DOHH2 (cell line): Measurements from ENCODE around the gene PRIM2.
"Not testable (repeated sequence)": the region's sequence is repeated elsewhere in the genome, so short reads cannot be mapped to it uniquely, and the experiment has no call there.

Source experiments
- CTCF ChIP-seq: fragments of 200-600 bp; sonication (generic); IDR thresholded peaks from one replicate; pipeline ENCODE4 v1.5.1; 2014; ENCODE audit warnings: antibody characterized with exemption, mild to moderate bottlenecking, low read depth, low read length; ENCODE audit not compliant: poor library complexity, severe bottlenecking
- EZH2phosphoT487 ChIP-seq: fragments of 200-600 bp; sonication (generic); IDR thresholded peaks from 2 replicates; pipeline ENCODE4 v1.6.1; 2017; ENCODE audit warnings: borderline replicate concordance, mild to moderate bottlenecking, antibody characterized with exemption, low read length, moderate library complexity, mixed read lengths

DNA sequence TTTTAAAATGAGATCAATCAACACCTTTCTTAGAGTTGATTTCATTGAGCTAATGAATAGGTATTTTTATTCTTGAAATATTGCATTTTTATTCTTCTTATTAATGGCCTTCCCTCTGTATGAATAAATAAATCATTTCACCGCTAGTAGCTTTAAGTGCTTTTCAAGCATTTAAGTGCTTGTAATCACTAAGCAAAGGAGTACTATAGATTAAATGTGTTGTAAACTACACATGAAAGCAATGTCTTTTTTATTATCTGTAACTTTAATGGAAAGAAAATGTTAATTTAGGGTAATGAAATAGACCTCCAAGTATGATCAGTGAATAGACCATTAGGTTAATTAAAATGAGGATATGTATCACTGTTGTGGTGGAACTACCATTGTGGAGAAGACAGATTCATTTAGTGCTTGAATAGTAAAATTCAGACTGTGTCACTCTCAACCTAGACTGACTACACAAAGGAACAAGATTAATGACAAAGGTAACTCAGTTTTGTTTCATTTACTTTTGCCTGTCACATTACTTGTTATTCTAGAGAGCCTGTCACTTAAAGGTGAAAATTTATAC lies 132.2 kb downstream of the PRIM2 start:
- TF ChIP-seq CTCF, EZH2phosphoT487: not testable (repeated sequence)
